HFFc6 (cell line): ENCODE results near the gene HNRNPA0. TPM values are rescaled to one million over a fixed set of nuclear protein-coding genes. Genes with fewer than 3 reads are reported as not detected.

Source experiments
- DNase-seq: peaks from one replicate; pipeline ENCODE4 v3.0.0-alpha.2; 2018
- H3K27ac Mint-ChIP-seq: 2 replicates; pipeline ENCODE4 v1.8.0; 2020; ENCODE audit warnings: mild to moderate bottlenecking, mixed read lengths
- H3K27me3 Mint-ChIP-seq: 2 replicates; pipeline ENCODE4 v1.8.0; 2021; ENCODE audit warnings: mild to moderate bottlenecking, moderate library complexity, mixed read lengths; ENCODE audit not compliant: insufficient read depth
- H3K36me3 Mint-ChIP-seq: 2 replicates; pipeline ENCODE4 v1.8.0; 2021; ENCODE audit warnings: low read depth, mixed read lengths
- H3K4me1 Mint-ChIP-seq: 2 replicates; pipeline ENCODE4 v1.8.0; 2020; ENCODE audit warnings: low read depth, mixed read lengths
- H3K4me3 Mint-ChIP-seq: 2 replicates; pipeline ENCODE4 v1.8.0; 2020; ENCODE audit warnings: mild to moderate bottlenecking, moderate library complexity, mixed read lengths
- H3K9me3 Mint-ChIP-seq: 2 replicates; pipeline ENCODE4 v1.8.0; 2020; ENCODE audit warnings: mild to moderate bottlenecking, mixed read lengths
- total RNA-seq, 6 experiments: library from RNA; stranded (reverse); fragmentation: NEBNext Ultra II Directional; extraction: Animal tissue kit (Norgen Biotek cat#: 25700); gene quantifications; 2 replicates in 1 of 6; 3 replicates in 5 of 6; pipeline ENCODE4 v1.2.3, GENCODE V29; 2021
- TF ChIP-seq, protein P1 (sequence below): fragments of 200-600 bp; sonication (generic); IDR thresholded peaks from 2 replicates; pipeline ENCODE4 v1.5.0; 2021; ENCODE audit warnings: antibody characterized with exemption, mild to moderate bottlenecking

The HNRNPA0 gene
- total RNA-seq, 6 experiments from 2014 or later: 20.3 to 23.0 (median 22.0) TPM

DNA sequence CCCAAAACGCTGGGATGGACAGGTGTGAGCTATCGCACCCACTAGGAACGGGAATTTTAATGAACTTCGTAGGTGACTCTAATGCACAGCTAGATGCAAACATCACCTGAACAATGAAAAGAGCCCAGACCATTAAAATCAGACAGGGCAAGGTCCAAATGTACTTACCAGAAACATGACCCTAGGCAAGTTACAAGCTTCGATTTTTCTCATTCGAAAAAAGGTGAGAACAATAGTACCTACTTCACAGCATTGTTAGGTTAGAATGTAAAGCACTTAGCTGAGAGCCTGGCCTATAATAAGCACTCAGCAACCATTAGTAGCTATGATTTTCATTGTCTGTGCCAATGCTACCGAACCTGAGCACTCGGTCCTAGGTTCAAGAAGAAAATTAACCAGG, 12.4 kb downstream of the HNRNPA0 start:
- Mint-ChIP-seq H3K36me3 (no peaks in the 10 kb centered on the region), H3K9me3 (peaks cover 6% of the 10 kb centered on the region), H3K4me1 (0 out of 2 replicates have a peak, but pooled peaks cover 8% of the 10 kb centered on the region), H3K27me3 (peaks cover 10% of the 10 kb centered on the region), H3K27ac (no peak overlapping the region), H3K4me3 (no peak overlapping the region)
- TF ChIP-seq, protein P1, sequence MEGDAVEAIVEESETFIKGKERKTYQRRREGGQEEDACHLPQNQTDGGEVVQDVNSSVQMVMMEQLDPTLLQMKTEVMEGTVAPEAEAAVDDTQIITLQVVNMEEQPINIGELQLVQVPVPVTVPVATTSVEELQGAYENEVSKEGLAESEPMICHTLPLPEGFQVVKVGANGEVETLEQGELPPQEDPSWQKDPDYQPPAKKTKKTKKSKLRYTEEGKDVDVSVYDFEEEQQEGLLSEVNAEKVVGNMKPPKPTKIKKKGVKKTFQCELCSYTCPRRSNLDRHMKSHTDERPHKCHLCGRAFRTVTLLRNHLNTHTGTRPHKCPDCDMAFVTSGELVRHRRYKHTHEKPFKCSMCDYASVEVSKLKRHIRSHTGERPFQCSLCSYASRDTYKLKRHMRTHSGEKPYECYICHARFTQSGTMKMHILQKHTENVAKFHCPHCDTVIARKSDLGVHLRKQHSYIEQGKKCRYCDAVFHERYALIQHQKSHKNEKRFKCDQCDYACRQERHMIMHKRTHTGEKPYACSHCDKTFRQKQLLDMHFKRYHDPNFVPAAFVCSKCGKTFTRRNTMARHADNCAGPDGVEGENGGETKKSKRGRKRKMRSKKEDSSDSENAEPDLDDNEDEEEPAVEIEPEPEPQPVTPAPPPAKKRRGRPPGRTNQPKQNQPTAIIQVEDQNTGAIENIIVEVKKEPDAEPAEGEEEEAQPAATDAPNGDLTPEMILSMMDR: no peak
- no peak for DNase-seq

DNA sequence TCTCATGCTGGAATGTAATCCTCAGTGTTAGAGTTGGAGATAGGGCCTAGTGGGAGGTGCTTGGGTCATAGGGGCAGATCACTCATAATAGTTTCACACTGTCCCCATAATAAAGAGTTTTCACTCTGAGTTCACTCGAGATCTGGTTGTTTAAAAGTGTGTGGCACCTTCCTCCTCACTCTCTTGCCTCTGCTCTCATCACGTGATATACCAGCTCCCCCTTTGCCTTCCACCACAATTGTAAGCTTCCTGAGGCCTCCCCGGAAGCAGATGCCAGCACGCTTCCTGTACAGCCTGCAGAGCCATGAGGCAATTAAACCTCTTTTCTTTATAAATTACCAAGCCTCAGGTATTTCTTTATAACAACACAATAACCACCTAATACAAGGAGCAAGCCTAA, 14.4 kb downstream of the HNRNPA0 start:
- no peaks in the 10 kb centered on the region for H3K36me3 Mint-ChIP-seq
- no peak overlapping the region for H3K27ac Mint-ChIP-seq
- TF ChIP-seq, protein P1: no peak
- peaks cover 10% of the 10 kb centered on the region for H3K27me3 Mint-ChIP-seq
- H3K4me3 Mint-ChIP-seq: no peak overlapping the region
- peaks cover 6% of the 10 kb centered on the region for H3K9me3 Mint-ChIP-seq
- H3K4me1 Mint-ChIP-seq: 0 out of 2 replicates have a peak, but pooled peaks cover 8% of the 10 kb centered on the region
- no peak for DNase-seq

DNA sequence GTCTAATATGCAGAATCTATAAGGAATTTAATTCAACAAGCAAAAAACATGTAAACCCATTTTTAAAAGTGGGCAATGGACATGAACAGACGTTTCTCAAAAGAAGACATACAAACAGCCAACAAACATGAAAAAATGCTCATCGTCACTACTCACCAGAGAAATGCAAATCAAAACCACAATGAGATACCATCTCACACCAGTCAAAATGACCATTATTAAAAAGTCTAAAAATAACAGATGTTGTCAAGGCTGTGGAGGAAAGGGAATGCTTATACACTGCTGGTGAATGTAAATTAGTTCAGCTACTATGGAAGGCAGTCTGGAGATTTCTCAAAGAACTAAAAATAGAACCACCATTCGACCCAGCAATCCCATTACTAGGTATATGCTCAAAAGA, 15.2 kb downstream of the HNRNPA0 start:
- H3K36me3 Mint-ChIP-seq: no peaks in the 10 kb centered on the region
- 0 out of 2 replicates have a peak, but pooled peaks cover 8% of the 10 kb centered on the region for H3K4me1 Mint-ChIP-seq
- TF ChIP-seq, protein P1: no peak
- H3K27ac Mint-ChIP-seq: no peak overlapping the region
- no peak for DNase-seq
- peaks cover 6% of the 10 kb centered on the region for H3K9me3 Mint-ChIP-seq
- H3K4me3 Mint-ChIP-seq: no peak overlapping the region
- H3K27me3 Mint-ChIP-seq: peaks cover 13% of the 10 kb centered on the region

DNA sequence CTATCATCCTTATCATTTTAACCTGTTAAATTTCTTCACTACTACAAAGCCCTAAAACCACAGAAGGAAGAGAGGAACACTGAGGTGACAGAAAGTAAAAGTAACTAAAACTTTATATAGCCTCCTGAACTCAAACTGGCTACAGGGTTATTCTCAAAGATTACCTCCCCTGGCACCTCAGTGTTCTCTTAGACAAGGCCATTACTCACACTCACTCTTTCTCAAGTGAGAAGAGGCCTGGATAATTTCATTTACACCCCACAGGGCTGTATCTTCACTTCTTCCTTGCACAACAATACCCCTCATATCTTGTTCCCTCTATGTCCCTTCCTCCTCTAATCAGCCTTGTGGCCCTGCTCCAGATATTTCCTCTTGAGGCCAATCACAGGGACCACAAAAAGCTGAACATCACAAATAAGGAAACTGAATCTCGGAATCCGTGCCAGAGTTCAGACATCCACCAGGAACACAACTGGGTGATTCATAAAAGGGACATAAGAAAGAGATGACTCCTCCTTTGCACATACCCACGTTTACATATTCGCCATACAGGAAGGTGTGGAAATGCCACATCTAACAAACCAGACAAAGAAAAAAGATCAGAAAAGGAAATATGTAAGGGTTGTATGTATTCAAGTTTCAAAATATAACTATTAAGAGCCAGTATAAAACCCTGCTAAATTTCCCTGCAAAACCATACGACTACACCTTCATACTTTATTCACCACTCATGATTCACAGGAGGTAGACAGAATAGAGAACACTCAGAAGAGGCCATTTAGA, 16.6 kb downstream of the HNRNPA0 start:
- Mint-ChIP-seq H3K4me3 (no peak overlapping the region), H3K27me3 (peaks cover 14% of the 10 kb centered on the region), H3K27ac (no peak overlapping the region), H3K36me3 (no peaks in the 10 kb centered on the region), H3K4me1 (0 out of 2 replicates have a peak, but pooled peaks cover 8% of the 10 kb centered on the region), H3K9me3 (peaks cover 6% of the 10 kb centered on the region)
- TF ChIP-seq, protein P1: no peak
- DNase-seq: no peak

DNA sequence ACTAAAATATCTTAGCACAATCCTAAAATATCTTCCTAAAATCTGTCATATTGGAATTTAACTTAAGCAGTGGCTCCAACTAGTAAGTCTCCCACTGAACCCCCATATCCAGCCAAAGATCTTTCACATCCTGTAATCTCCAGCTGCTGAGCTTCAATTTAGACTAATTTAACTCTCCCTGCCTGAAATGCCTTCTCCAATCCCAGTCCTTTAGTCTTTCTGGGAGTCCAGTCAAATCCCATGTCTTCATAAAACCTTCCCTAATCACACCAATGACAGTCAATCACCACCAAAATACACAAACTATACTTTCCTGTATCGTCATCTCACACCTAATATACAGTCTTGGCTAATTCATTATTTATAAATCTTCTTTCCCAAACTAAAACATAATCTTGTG, 17.7 kb downstream of the HNRNPA0 start:
- Mint-ChIP-seq H3K27me3 (peaks cover 15% of the 10 kb centered on the region), H3K27ac (no peak overlapping the region), H3K9me3 (peaks cover 6% of the 10 kb centered on the region), H3K36me3 (no peaks in the 10 kb centered on the region), H3K4me1 (peaks cover 9% of the 10 kb centered on the region; the same call in 1 of the 2 replicates), H3K4me3 (no peak overlapping the region)
- no peak for DNase-seq
- TF ChIP-seq, protein P1: no peak
